H1 (cell line): Measurements from ENCODE around the gene NR1H2.

ENCODE experiments used
- CREB1 ChIP-seq: IDR thresholded peaks from 2 replicates; pipeline ENCODE4 v1.6.1; 2012; ENCODE audit warnings: inconsistent platforms
- EP300 ChIP-seq, 2 experiments: IDR thresholded peaks; 1 replicate in 1 of 2; 2 replicates in 1 of 2; pipeline ENCODE4 v1.6.1; 2011 to 2012; ENCODE audit warnings: low read depth in 2 of 2, low read length in 2 of 2, mild to moderate bottlenecking in 2 of 2, borderline replicate concordance in 1 of 2, inconsistent platforms in 1 of 2, moderate library complexity in 1 of 2
- EZH2 ChIP-seq: fragments of 200-600 bp; sonication (generic); IDR thresholded peaks from 2 replicates; pipeline ENCODE4 v1.7.1; 2012; ENCODE audit warnings: low read depth, mild to moderate bottlenecking, moderate library complexity, low read length, inconsistent platforms; ENCODE audit not compliant: severe bottlenecking
- JUND ChIP-seq: IDR thresholded peaks from 2 replicates; pipeline ENCODE4 v1.6.1; 2011; ENCODE audit warnings: mild to moderate bottlenecking, improper control_type of control experiment, low read length
- KDM1A ChIP-seq: fragments of 200-600, 300-600 bp; sonication (generic); IDR thresholded peaks from 2 replicates; pipeline ENCODE4 v1.7.1; 2016; ENCODE audit warnings: mild to moderate bottlenecking, low read length, borderline replicate concordance
- POLR2A ChIP-seq, 2 experiments: IDR thresholded peaks; 1 replicate in 1 of 2; 2 replicates in 1 of 2; pipeline ENCODE4 v1.6.1; 2011; ENCODE audit warnings: low read depth in 2 of 2, low read length in 2 of 2, mild to moderate bottlenecking in 2 of 2; ENCODE audit errors: control extremely low read depth in 1 of 2
- POU5F1 ChIP-seq: IDR thresholded peaks from 2 replicates; pipeline ENCODE4 v1.6.1; 2011; ENCODE audit warnings: low read depth, mild to moderate bottlenecking, low read length, moderate library complexity
- RAD21 ChIP-seq, 2 experiments: IDR thresholded peaks in 1 of 2; conservative IDR thresholded peaks in 1 of 2; 2 replicates each; pipeline ENCODE4 v1.6.1; 2011; ENCODE audit warnings: low read depth in 2 of 2, low read length in 2 of 2, improper control_type of control experiment in 1 of 2, inconsistent platforms in 1 of 2, mild to moderate bottlenecking in 1 of 2, moderate library complexity in 1 of 2
- RFX5 ChIP-seq: IDR thresholded peaks from 2 replicates; pipeline ENCODE4 v1.6.1; 2011; ENCODE audit warnings: low read depth, low read length, improper control_type of control experiment, borderline replicate concordance
- SIX5 ChIP-seq: IDR thresholded peaks from 2 replicates; pipeline ENCODE4 v1.6.1; 2011; ENCODE audit warnings: mild to moderate bottlenecking, low read depth, low read length
- SRF ChIP-seq: IDR thresholded peaks from 2 replicates; pipeline ENCODE4 v1.6.1; 2011; ENCODE audit warnings: mild to moderate bottlenecking, low read depth, low read length, moderate library complexity
- YY1 ChIP-seq: IDR thresholded peaks from 2 replicates; pipeline ENCODE4 v1.6.1; 2011; ENCODE audit warnings: low read depth, mild to moderate bottlenecking, low read length
- TF ChIP-seq, protein P1 (sequence below), 3 experiments: IDR thresholded peaks; 1 replicate in 2 of 3; 2 replicates in 1 of 3; pipeline versions ENCODE4 v1.5.1 to v1.6.1; 2011; ENCODE audit warnings: low read length in 3 of 3, mild to moderate bottlenecking in 3 of 3, inconsistent platforms in 2 of 3, low read depth in 1 of 3, moderate library complexity in 1 of 3; ENCODE audit not compliant: insufficient read depth in 1 of 3; ENCODE audit errors: control extremely low read depth in 1 of 3

DNA sequence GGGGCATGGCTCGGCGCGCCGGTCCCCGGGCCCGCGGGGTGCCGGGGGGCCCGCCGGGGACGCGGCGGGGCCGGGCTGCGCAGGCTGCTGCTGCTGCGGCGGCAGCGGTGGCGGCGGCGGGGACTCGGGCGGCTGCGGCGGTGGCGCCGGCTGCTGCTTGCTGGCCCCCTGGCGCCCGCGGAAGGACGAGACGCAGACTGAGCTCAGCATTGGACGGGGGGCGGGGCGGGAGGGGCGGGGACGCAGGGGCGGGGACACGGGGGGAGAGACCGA, 47.4 kb upstream of the NR1H2 start:
- TF ChIP-seq, protein P1, sequence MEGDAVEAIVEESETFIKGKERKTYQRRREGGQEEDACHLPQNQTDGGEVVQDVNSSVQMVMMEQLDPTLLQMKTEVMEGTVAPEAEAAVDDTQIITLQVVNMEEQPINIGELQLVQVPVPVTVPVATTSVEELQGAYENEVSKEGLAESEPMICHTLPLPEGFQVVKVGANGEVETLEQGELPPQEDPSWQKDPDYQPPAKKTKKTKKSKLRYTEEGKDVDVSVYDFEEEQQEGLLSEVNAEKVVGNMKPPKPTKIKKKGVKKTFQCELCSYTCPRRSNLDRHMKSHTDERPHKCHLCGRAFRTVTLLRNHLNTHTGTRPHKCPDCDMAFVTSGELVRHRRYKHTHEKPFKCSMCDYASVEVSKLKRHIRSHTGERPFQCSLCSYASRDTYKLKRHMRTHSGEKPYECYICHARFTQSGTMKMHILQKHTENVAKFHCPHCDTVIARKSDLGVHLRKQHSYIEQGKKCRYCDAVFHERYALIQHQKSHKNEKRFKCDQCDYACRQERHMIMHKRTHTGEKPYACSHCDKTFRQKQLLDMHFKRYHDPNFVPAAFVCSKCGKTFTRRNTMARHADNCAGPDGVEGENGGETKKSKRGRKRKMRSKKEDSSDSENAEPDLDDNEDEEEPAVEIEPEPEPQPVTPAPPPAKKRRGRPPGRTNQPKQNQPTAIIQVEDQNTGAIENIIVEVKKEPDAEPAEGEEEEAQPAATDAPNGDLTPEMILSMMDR (IDR thresholded peaks at IDR 0.05; ENCODE audit: control extremely low read depth in 1 of 3, insufficient read depth in 1 of 3, low read depth in 1 of 3, low read length in 3 of 3) = peak in 1 of 3 experiments; percentile 21; a peak in 1 of 4 replicates
- TF ChIP-seq EP300 (IDR thresholded peaks at IDR 0.05; ENCODE audit: borderline replicate concordance in 1 of 2, low read depth in 2 of 2, low read length in 2 of 2) (no peak), POLR2A (IDR thresholded peaks at IDR 0.05; ENCODE audit: control extremely low read depth in 1 of 2, low read depth in 2 of 2, low read length in 2 of 2) (no peak), EZH2 (no peak), JUND (no peak), SIX5 (no peak), SRF (no peak), KDM1A (no peak), RFX5 (no peak), CREB1 (no peak), YY1 (no peak), POU5F1 (no peak), RAD21 (IDR thresholded peaks at IDR 0.05 in 1 of 2, conservative IDR thresholded peaks at IDR 0.05 in 1 of 2; ENCODE audit: low read depth in 2 of 2, low read length in 2 of 2) (no peak)
